HT-29 (cell line): ENCODE results near the gene SAP30BP. TPM values are rescaled to one million over a fixed set of nuclear protein-coding genes. Genes with fewer than 3 reads are reported as not detected.
A peak's percentile ranks its signal among the peaks of the same experiment; 100 is the strongest.

Source experiments
- DNase-seq: peaks from one replicate; pipeline ENCODE4 v3.0.0-alpha.2; 2015; ENCODE audit warnings: low spot score
- total RNA-seq: library from RNA; depleted of rRNA; stranded (reverse); fragments of >200 nt; shearing (Covaris generic); gene quantifications from 2 replicates; pipeline ENCODE4 v1.2.3, GENCODE V29; 2014

The SAP30BP gene
- total RNA-seq, 1 experiment from 2014 or later: 53.8 TPM

- DNase-seq: no peak
These were observed 71.2 kb downstream of the SAP30BP start for GRCh38 chr17:75738218-75738802.

- DNase-seq: no peak
These were observed 72.0 kb downstream of the SAP30BP start for GRCh38 chr17:75739174-75739573.

- no peak for DNase-seq
These were observed 72.7 kb downstream of the SAP30BP start for GRCh38 chr17:75739801-75740200.

GRCh38 chr17:75740215-75740614, 73.1 kb downstream of the SAP30BP start:
- DNase-seq: no peak

- DNase-seq: no peak
These were observed 73.5 kb downstream of the SAP30BP start for GRCh38 chr17:75740631-75741077.

GRCh38 chr17:75742337-75742736, 75.2 kb downstream of the SAP30BP start:
- no peak for DNase-seq

- no peak for DNase-seq
These were observed 76.6 kb downstream of the SAP30BP start for GRCh38 chr17:75743625-75744206.

- no peak for DNase-seq
These were observed 81.6 kb downstream of the SAP30BP start for GRCh38 chr17:75748706-75749105.

GRCh38 chr17:75749545-75750389, 82.6 kb downstream of the SAP30BP start:
- DNase-seq: peak; percentile 71

- no peak for DNase-seq
These were observed 83.7 kb downstream of the SAP30BP start for GRCh38 chr17:75750661-75751423.

- no peak for DNase-seq
These were observed 84.7 kb downstream of the SAP30BP start for GRCh38 chr17:75751676-75752404.

- DNase-seq: no peak
These were observed 85.2 kb downstream of the SAP30BP start for GRCh38 chr17:75752405-75752709.

- DNase-seq: no peak
These were observed 85.8 kb downstream of the SAP30BP start for GRCh38 chr17:75752802-75753513.

GRCh38 chr17:75753514-75754377, 86.6 kb downstream of the SAP30BP start:
- no peak for DNase-seq

- DNase-seq: no peak
These were observed 87.5 kb downstream of the SAP30BP start for GRCh38 chr17:75754378-75755204.

GRCh38 chr17:75755205-75755901, 88.2 kb downstream of the SAP30BP start:
- no peak for DNase-seq

GRCh38 chr17:75755990-75756389, 88.9 kb downstream of the SAP30BP start:
- DNase-seq: no peak

- DNase-seq: no peak
These were observed 89.4 kb downstream of the SAP30BP start for GRCh38 chr17:75756451-75757085.
